GM12891 (cell line): Measurements from ENCODE around the gene SLC5A1.

Source experiments
- PAX5 ChIP-seq: IDR thresholded peaks from 2 replicates; pipeline ENCODE4 v1.6.1; 2011; ENCODE audit warnings: low read length, moderate library complexity, mild to moderate bottlenecking; ENCODE audit not compliant: insufficient read depth, severe bottlenecking
- POLR2A ChIP-seq: IDR thresholded peaks from 2 replicates; pipeline ENCODE4 v1.6.1; 2011; ENCODE audit warnings: low read depth, low read length, control low read depth
- POLR2AphosphoS5 ChIP-seq: IDR thresholded peaks from 2 replicates; pipeline ENCODE4 v1.6.1; 2011; ENCODE audit warnings: low read depth, low read length, control low read depth
- SPI1 ChIP-seq: IDR thresholded peaks from 2 replicates; pipeline ENCODE4 v1.6.1; 2011; ENCODE audit warnings: low read depth, low read length, control low read depth
- TAF1 ChIP-seq: IDR thresholded peaks from 2 replicates; pipeline ENCODE4 v1.6.1; 2011; ENCODE audit warnings: low read depth, low read length, control low read depth

- TF ChIP-seq TAF1 = no peak
- TF ChIP-seq POLR2AphosphoS5 = no peak
- no peak for TF ChIP-seq POLR2A
- TF ChIP-seq PAX5 = no peak
- no peak for TF ChIP-seq SPI1
These were observed 15.7 kb downstream of the SLC5A1 start for GRCh38 chr22:32058656-32059260.
